EH (cell line): ENCODE results near the gene RPS14.
A peak's percentile ranks its signal among the peaks of the same experiment; 100 is the strongest.

ENCODE experiments used
- DNase-seq: peaks from one replicate; pipeline ENCODE4 v3.0.0-alpha.2; 2015; ENCODE audit warnings: low read depth

Gene RPS14

DNA sequence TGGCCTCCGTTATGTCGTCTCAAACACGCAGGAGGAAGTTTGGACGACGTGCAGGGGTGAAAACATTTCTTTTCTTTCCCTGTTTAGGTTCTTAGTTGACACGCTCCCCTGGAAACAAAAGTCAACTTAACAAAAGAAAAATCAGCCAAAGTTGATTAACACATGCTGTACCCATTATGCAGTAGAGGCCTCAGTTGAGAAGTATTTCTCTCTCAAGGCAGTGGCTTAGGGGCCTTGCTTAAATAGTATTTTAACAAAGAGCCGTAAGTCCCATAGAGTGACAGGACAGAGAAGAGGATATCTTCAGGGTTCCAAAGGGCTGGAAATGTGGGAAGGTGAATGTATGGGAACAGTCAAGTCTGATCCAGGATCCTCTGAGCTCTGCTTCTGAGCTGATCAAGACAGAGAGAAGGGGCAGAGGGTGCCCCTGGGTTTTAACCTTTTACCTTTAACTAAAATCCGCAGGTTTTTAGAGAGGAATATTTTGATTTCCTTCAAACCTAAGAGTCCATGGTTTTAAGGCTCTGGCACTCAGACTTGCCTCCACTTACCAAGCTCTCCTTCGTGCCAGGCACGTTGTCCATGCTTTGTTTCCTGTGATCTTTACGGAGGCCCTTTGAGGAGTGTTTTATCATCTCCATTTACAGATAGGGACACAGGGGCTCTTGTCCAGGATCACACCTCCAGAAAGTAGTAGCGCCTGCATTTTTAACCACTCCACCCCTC is 36.2 kb downstream of the RPS14 start:
- no peak for DNase-seq

- peak; percentile 39 for DNase-seq
These were observed 37.0 kb downstream of the RPS14 start, which contains the start of gene CD74 for GRCh38 chr5:150412319-150413175. CD74 (minus strand) TSS chr5:150412910; CDS start chr5:150412749, 161 bp downstream.

DNA sequence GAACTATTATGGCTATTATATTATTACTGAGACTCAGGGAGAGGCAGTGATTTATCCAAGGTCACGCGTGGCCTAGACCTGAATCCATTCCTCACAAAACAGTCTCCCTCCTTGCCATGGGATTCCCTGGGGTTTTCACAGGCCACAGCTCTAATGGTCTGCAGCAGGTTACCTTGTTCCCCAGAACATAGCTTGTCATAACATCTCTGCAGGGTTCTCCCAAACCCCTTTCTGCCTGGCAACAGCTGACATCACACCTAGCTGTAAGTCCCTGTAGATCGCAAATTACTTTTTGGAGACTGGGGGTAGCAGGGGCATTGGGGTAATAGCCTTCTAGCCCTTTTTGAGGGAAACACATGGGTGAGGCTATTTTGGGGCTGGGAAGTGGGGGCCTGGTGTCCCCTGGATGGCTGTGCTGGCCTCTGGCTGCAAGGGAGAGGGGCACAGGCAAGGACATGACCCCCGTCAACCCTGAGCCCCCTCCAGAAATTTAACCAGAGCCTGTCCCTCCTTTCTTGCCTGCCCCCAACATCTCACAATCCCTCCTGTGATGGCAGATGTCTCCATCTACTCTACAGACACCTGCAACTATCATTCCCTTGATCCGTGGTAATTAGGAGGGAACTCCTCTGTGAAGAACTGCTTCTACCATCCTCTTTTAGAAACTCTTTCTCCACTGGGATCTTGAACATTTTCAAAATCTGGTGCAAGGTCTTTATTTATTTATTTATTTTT is 38.1 kb downstream of the RPS14 start:
- DNase-seq, result no peak

DNA sequence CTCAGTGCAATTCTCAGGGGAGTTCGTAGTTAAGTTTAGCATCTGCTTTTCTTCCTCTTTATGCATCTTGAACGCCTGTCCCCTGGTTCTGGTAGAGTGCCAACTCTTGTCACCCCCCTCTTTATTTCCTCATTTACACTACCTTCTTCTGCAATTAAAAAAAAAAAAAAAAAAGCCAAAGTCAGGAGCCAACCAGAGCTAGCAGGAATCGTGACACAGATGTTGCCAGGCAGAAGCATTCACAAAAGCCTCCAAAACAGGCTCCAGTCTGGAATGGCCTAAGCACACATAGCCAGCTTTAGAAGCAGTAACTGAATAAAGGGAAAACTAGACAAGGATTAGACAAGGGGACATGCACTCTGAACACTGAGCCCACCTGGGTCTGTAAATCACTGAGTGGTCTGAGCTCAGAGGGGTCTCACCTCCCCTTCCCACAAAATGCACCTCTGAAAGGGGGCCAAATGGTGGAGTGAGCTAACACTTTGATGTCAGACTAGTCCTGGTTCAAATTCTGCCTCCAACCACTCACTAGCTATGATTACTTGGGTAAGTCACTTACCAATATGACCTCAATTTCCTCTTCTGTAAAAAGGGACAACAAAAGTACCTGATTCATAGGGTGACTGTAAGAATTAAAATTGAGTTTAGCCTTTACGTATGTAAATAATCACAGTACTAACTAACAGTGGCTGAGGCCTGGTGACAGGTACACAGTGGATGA is 38.9 kb downstream of the RPS14 start:
- DNase-seq, result peak; percentile 76

GRCh38 chr5:150409638-150410523 is 39.7 kb downstream of the RPS14 start:
- peak; percentile 91 for DNase-seq

- DNase-seq, result no peak
These were observed 41.2 kb downstream of the RPS14 start for GRCh38 chr5:150408231-150408943.

- DNase-seq, result no peak
These were observed 42.3 kb downstream of the RPS14 start for GRCh38 chr5:150407096-150407720.

GRCh38 chr5:150406723-150407095 is 42.8 kb downstream of the RPS14 start:
- DNase-seq, result no peak

DNA sequence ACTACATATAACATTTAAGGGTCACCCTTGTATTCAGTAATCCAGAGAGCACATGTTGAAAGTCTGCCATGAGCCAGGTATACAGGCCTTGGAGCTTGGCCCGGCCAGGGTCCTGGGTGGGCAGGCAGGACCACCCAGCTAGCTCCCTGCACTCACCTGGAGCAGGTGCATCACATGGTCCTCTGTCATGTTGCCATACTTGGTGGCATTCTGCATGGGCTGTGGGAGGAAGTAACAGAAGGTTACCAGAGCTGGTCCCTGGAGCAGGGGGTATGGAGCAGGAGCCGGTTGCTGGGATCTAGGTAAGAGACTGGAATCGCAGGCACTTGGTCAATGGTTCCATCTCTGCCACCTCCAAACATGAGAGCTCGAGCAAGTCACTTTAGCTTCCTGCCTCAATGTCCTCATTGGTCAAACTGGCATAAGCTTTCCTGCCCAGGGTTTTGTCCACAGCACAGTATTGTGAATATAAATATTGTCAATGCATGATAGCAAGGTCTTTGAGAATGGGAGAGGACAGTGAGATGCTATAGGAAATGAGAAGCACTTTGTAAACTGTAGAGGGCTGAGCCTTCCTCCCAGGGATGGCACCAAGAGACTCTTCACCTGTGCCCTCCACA is 43.3 kb downstream of the RPS14 start:
- no peak for DNase-seq

GRCh38 chr5:150404941-150405816 is 44.4 kb downstream of the RPS14 start:
- DNase-seq, result no peak

GRCh38 chr5:150404535-150404934 is 45.0 kb downstream of the RPS14 start:
- DNase-seq, result no peak

- no peak for DNase-seq
These were observed 45.4 kb downstream of the RPS14 start for GRCh38 chr5:150404121-150404520.

GRCh38 chr5:150402901-150403342 is 46.6 kb downstream of the RPS14 start:
- DNase-seq, result no peak

- DNase-seq, result no peak
These were observed 47.2 kb downstream of the RPS14 start for GRCh38 chr5:150402229-150402773.

GRCh38 chr5:150401376-150402228 is 47.9 kb downstream of the RPS14 start:
- no peak for DNase-seq

DNA sequence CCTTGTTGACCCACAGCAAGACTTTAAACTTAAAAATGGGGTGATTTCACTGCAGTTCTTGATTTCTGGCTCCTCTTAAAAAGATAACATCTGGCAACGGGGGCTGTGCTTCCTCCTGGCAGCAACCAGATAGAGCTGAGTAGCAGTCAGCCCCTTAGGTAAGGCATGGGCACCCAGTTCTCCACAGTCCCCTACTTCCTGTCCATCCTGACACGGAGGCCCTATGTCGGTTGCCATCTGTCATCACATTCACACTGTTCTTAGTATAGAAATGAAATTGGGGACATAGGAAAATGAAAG is 48.5 kb downstream of the RPS14 start:
- DNase-seq, result no peak
